Left lobe of liver (tissue), 2 donors: Measurements from ENCODE around the gene TFF1. TPM values are rescaled to one million over a fixed set of nuclear protein-coding genes. Genes with fewer than 3 reads are reported as not detected.

ENCODE experiments used
- ATAC-seq: fragments of 200-7000 bp; cut with Tn5 transposase; one replicate; pipeline ENCODE4 v1.9.1; 2020; ENCODE audit warnings: mild to moderate bottlenecking, moderate library complexity
- DNase-seq: peaks from one replicate; pipeline ENCODE4 v3.0.0-alpha.2; 2020; ENCODE audit warnings: low spot score
- total RNA-seq: library from RNA; stranded (reverse); gene quantifications from one replicate; pipeline ENCODE4 v1.2.1, GENCODE V29; 2021
- donor health status: DM: no; HTN: no; CAD: no; lungs with moderate emphysema.
- donor health status: DM: no; HTN: yes; CAD: no.

TFF1 gene
- total RNA-seq, 1 donor from 2014 or later, result 0.83 TPM

DNA sequence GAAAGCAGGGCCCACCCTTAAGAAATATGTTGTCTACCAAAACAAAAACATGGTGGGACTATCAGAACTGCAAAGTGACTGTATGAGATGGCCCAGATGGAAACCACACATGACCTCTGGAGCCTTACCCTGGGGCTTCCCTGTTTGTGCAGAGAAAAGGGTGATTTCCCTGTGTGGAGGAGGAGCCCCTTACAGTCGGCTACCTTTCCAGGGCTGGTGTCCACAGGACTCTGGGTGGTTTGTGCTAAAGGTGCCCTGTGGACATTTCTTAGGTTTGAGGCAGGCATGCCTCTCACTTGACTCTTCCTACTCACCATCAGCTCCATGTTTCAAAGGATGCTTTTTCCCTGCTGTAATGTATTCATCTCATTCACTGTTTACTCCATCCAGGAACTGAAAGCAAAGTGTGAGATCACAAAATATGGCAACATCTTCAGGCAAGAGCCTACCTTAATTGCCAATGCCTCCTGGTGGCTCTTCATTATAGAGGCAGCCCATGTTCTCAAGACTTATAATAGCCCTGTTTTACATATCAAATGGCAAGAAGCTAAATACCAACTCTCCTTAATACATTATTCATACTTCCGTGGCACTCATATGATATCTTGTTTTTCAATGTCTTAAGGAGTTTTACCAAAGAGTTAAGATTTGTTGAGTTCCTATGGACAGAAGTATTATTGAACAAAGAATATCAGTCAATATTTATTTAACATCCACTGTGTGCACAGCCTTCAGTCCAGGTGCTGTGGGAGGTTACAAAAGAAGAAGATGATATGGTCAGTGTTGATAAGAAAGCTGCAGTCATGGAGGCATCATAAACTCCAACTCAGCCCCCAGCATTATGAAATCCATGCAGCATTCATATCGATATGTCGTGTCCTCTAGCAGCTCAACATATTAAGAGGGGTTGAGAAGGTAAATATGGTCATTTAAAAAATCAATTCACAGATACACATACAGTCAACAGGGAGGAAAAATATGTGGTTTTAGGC is 35.7 kb downstream of the TFF1 start:
- DNase-seq (peak; percentile 29), ATAC-seq (no peak)

- DNase-seq (peak; percentile 23), ATAC-seq (no peak)
Observed at GRCh38 chr21:42324896-42325295, 41.4 kb downstream of the TFF1 start.

DNA sequence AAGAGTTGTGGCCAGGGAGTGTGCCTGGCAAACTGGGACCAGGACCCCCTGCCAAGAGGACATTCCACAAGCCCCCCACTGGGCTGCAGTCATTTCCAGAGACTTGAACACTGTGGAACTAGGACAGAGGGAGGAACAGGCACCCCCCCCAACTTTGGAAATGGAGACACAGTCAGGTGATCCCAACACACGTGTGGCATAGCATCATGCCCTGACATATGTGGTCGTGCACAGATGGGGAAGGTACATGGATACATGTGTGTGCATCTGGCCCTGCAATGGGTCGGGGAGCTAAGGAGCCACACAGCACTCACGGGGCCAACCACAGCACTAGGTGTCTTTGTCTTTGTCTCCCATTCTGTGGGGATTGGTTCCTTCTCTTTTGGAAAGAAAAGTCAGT is 44.5 kb downstream of the TFF1 start:
- no peak for ATAC-seq
- DNase-seq, result no peak

DNA sequence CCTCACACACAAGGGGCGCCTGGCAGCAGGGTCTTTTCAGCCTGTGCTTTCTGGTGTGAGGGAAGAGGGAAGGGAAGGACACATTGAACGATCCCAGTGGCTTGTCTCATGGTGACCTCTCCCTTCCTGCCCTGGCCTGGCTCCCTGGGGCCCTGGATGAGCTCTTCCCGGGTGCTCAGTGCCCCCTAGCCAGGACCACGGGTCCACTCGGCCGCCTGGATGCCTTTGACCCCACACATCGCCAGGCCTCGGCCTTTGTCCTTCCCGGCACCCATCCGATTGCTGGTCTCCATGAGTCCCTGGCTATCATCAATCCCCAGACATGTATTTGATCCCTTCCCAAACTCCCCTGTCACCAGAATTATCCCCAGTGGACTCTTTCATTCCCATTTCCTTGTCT is 45.1 kb downstream of the TFF1 start:
- no peak for DNase-seq
- no peak for ATAC-seq

- DNase-seq, result no peak
- ATAC-seq, result no peak
Observed at GRCh38 chr21:42320791-42321190, 45.5 kb downstream of the TFF1 start.

- no peak for DNase-seq
- ATAC-seq, result no peak
Observed at GRCh38 chr21:42319851-42320572, 46.3 kb downstream of the TFF1 start.

GRCh38 chr21:42319376-42319775 is 47.0 kb downstream of the TFF1 start:
- no peak for DNase-seq
- peak; percentile 21 for ATAC-seq

DNA sequence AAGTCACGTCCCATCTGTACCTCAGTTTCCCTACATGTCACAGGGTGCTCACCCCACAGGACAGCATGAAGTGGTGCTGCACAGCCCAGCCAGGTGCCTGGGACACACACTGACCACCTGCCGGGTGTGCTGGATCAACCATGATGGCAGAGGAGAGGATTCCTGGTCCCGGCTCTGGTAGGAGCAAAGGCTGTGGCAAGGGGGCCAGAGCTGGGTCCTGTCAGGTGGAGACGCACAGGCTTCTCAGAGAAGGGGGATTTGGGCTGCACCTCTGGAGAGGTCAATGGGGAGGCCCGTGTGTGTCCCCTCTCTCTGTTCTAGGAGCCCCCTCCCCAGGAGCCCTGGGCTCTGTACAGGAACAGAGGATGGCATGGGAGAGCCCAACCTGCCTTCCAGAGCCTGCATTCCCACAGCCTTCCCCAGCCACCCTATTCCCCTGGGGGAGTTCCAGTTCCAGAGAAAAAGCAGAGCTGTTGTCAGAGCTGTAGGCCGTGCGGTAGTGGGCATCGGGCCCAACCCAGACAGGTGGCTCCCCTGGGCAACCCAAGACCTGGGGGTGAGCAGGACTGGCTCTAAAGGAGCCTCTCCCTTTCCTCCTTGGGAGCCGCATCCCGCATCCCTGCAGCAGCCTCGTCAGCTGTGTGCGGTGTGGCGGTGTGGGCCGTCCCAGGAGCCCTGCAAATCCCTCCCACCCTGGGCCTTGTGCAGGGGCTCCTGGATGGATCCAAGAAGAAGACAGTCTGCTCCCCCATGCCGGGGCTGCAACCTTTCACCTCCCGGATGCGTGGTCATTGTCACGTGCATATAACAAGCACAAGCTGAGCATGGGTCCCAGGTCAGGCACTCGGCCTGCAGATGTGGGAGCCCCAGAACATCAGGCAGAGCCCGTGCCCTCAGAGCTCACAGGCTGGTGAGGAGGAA is 48.2 kb downstream of the TFF1 start:
- DNase-seq (no peak), ATAC-seq (no peak)

- ATAC-seq, result no peak
- DNase-seq, result no peak
Observed at GRCh38 chr21:42317341-42317741, 49.0 kb downstream of the TFF1 start.

DNA sequence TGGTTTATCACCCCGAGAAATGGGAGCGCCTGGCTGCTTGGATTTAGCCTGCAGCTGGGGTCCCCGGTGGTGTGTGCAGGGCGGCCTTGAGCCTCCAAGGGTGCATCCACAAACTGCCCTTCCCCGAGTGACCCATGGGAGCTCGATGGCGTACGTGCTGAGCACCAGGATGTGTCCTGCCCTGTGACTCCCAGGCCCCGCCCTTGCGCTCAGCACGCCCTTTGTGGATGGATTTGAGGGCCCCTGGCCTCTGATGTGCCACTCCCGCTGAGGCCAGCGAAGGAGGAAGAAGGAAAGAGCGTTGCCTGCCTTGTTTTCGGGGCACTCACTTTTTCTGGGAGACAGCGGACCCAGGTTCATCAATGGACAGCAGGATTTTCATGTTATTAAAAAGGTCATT is 49.4 kb downstream of the TFF1 start:
- no peak for ATAC-seq
- no peak for DNase-seq

DNA sequence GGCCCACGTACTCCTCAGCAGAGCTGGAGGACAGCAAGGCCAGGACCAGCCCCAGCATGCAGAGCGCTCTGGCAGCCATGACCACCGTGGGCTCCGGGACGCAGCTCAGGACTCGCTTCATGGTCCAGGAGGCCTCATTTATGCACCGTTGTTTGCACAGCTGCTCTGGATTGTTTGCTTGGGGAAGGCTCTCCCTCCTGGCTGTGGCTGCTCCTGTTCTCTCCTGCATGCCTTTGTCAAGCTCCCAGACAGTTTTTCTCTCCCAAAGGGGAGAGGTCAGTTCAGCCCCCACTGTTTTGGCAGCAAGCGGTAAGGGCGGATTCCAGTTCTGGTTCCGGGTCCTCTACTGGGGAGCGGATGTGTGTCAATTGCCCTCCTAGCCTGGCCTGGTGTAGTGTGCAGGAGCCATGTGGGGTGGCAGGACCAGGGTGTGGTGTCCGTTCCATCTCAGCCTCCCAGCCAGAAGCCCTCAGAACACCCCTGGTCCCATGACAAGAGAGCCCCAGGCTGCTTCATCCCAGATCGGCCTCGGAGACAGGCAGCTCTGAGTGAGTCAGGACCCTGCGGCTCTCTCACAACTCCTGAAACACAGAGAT is 50.9 kb downstream of the TFF1 start, which contains the start of gene TFF3:
TFF3 (minus strand) TSS at position 114 of the 596 bp plus-strand sequence; CDS start at position 79, 35 bp downstream.
- ATAC-seq (peak; percentile 26), DNase-seq (no peak)

- no peak for DNase-seq
Observed at GRCh38 chr21:42314616-42315295, 51.6 kb downstream of the TFF1 start.

DNA sequence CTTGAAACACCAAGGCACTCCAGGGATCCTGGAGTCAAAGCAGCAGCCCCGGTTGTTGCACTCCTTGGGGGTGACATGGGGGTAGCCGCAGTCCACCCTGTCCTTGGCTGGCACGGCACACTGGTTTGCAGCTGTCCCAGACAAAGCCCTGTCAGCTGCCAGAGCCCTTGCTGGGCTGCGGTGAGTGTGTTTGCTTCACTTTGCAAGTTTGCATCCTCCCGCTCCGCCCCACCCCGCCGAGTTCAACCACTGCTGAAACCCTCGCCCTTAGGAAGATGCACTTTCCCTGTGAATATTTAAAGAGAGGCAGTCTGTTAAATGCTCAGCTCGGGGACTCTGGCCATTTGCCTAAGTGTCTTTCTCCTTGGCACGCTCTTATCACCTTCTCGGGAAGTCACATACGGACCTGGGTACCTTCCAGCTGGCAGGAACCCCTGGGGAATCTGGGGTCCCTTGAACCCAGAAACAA is 52.8 kb downstream of the TFF1 start:
- ATAC-seq (peak; percentile 31), DNase-seq (no peak)

More at GRCh38 chr21:42314616-42315295, 51.6 kb downstream of the TFF1 start:
- no peak for ATAC-seq

DNA sequence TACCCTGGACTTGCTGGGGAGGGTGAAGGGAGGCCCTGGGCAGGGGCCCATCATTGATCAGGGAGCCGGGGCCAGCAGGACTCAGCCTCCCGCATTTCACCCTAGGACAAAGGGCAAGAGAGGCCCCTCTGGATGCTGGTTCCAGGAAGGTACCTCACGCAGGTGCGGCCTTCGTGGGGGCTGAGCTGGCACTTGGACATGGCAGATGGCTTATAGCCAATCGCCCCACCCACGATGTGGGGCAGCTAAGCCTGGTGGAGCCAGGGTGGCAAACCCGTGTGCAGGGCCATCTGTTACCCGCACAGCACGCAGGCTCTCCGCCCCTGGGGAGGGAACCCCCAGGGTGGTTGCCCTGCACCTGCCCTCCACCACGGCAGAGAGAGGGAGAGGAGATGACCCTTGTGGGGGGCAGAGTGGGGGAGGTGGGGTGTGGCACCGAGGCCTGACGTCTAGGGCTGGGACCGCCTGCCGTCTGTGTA is 53.7 kb downstream of the TFF1 start:
- ATAC-seq (no peak), DNase-seq (no peak)

Other genes with a start within 250 kb of the TFF1 start
- 4.7 TPM for gene ABCG1, start 147.4 kb downstream of the TFF1 start, total RNA-seq
- 4.1 TPM for gene TFF3, start 51.1 kb downstream of the TFF1 start, total RNA-seq
- gene TFF2, start 15.5 kb downstream of the TFF1 start, total RNA-seq, result 0.25 TPM
- gene TMPRSS3, start 29.5 kb upstream of the TFF1 start, total RNA-seq, result 1.0 TPM
- gene UBASH3A, start 37.4 kb upstream of the TFF1 start, total RNA-seq, result 0.20 TPM
- 0.33 TPM for gene RSPH1, start 129.7 kb upstream of the TFF1 start, total RNA-seq
- gene SLC37A1, start 147.3 kb upstream of the TFF1 start, total RNA-seq, result 5.0 TPM